D721Med (cell line): ENCODE data around the gene HECTD2.

Source experiments
- DNase-seq: peaks from one replicate; pipeline ENCODE4 v3.0.0; 2011; ENCODE audit warnings: low spot score; ENCODE audit not compliant: insufficient read length
- FAIRE-seq: peaks from 2 replicates; lab custom pipeline; 2011; peaks lifted over from hg19 to GRCh38; lab: Jason Lieb, UNC
- TF ChIP-seq, protein P1 (sequence below): IDR thresholded peaks from 2 replicates; pipeline ENCODE4 v1.5.1; 2012; ENCODE audit warnings: mild to moderate bottlenecking, control low read depth; ENCODE audit not compliant: insufficient read depth; ENCODE audit errors: missing control alignments

Gene HECTD2

DNA sequence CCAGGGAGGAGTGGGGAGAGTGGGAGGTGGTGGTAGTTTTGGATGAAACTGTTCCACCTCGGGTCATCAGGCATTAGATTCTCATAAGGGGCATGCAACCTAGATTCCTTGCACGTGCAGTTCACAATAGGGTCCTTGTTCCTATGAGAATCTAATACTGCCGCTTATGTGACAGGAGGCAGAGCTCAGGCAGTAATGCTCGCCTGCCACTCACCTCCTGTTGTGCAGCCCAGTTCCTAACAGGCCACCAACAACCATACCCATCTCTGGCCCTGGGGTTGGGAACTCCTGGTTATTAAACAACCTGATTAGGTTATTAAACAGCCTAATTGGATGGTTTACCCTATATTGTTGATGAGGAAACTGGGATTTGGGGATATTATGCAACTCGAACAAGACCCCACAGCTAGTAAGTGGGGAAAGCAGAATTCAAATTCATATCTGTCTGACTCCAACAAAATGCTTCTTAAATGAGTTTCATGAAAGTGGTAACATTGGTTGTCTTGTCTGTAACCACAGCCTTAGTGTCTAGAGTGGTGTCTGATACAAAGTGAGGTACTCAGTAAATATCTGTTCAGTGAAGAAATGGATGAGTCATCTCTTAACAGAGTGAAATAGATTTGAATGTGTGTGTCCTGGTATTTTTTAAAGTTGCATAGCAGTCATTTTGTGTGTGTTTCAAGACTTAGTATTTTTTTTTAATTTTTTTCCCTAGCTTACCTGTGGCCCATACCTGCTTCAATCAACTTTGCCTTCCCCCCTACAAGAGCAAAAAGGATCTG, 101.6 kb downstream of the HECTD2 start:
- DNase-seq (no peak), FAIRE-seq (no peak)
- TF ChIP-seq, protein P1, sequence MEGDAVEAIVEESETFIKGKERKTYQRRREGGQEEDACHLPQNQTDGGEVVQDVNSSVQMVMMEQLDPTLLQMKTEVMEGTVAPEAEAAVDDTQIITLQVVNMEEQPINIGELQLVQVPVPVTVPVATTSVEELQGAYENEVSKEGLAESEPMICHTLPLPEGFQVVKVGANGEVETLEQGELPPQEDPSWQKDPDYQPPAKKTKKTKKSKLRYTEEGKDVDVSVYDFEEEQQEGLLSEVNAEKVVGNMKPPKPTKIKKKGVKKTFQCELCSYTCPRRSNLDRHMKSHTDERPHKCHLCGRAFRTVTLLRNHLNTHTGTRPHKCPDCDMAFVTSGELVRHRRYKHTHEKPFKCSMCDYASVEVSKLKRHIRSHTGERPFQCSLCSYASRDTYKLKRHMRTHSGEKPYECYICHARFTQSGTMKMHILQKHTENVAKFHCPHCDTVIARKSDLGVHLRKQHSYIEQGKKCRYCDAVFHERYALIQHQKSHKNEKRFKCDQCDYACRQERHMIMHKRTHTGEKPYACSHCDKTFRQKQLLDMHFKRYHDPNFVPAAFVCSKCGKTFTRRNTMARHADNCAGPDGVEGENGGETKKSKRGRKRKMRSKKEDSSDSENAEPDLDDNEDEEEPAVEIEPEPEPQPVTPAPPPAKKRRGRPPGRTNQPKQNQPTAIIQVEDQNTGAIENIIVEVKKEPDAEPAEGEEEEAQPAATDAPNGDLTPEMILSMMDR = no peak

DNA sequence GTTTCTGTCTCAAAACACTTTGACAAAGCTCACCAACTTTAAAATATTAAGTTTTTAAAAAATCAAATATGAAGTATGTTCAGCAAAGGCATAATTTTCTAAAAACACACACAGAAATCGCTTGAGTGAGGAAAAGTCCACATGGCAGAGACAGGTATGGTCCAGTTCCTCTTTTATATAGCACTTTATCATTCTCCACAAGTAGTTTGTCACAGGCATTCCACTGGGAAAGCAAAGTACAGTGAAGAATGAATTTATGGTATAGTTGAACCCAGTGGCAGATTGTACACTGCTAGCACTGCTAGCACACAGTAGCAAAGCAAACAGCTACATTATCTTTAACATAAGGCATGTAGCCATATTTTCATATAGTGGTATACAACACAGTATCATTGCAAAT, 102.3 kb downstream of the HECTD2 start:
- TF ChIP-seq, protein P1 = no peak
- FAIRE-seq (no peak), DNase-seq (no peak)

DNA sequence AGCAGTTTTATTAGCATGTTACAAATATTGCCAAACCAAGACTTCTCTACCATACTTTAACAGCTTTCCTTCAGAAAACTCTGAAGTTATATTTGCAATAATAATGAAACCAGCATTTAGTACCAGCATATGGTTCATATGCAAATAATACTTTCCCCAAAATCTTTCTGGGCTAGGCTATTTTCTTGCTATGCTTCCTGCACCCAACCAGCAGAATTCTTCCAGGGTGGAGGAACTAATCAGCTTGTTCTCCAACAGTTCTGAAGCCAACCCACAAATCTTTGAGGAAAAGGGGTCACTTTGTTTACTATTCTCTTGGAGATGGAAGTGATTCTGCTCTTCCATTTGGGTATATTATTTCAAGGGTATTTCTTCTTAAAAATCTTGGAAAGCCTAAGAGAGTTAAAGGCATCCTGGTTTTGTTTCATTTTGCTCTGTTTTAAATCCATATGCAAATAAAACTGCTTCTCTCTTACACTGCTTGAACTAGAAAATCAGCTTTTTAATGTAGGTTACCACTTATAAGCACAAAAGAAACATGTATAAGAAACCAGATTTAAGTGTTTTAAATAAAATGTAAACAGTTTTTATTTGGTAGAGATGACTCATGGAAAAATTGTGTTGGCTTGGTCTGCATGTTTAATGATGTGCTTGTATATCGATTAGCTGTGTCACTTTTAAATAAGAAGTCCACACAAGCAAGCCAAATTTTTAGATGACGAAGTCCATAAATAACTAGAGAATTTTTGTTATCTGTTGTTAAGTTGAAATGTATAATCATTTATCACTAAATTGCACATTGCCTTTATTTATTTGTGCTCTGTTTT, 103.7 kb downstream of the HECTD2 start:
- FAIRE-seq = no peak
- TF ChIP-seq, protein P1 = no peak

DNA sequence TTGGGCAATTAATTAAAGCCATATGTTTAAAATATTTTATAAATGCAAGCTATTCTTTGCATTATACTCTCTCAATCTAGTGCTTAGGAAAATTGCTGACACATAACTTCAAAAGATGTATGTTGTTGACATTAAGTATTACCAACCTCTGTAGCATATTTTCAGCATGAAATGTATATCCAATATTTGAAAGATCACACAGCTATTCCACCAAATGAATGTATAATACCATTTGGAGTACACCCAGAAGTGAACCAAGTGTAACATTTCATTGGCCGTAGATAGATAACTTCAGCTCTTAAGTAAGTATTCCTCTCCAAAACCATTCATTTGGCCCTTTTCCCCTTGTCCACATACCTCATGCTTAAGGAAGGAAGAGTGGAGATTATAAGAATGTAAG, 104.6 kb downstream of the HECTD2 start:
- DNase-seq (no peak), FAIRE-seq (no peak)
- TF ChIP-seq, protein P1 = no peak

More for the DNA sequence above, 103.7 kb downstream of the HECTD2 start:
- DNase-seq = no peak

DNA sequence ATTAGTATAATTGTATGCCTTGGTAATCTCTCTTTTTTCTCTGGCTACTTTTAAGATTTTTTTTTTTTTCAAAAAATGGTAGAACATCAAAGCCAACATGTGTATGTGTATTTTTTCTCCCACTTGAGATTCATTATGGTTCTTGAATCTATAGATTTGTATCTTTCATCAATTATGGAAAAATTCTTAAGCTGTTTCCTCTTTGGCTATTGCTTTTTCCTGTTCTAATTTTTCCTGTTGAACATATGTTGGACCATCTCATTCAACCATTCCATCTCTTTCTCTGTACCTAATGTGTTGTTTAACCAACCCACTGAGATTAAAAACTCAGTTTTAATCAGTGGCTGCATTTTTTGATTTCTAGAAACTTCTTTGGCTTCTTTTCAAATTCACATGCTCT, 107.2 kb downstream of the HECTD2 start:
- FAIRE-seq (no peak), DNase-seq (no peak)
- TF ChIP-seq, protein P1 = no peak

DNA sequence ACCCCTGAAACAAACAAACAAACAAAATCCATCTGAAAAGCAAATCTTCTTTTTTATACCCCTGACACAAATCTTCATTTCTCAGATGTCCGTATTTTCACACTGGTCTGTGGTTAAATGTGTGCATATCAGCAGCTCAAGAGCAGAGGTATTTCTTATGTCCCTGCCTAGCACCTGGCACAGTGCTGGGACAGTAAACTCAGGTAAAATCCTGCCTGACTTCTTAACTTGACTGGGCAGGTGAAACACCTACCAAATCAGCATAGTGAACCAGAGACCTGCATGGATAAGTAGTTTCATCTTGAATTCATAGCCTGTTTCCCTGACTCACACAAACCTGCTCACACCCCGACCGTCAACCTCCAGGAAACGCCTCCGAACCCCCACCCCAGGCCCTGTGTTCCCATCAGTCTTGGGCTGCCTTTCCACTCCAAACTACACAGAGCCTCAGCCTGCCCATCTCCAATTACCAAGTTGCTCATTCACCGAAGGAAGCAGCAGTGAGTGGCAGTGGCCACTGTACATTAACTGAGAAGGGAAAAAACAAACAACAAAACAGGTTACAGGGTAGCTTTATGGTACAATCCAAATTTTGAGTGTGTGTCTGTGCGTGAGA, 109.9 kb downstream of the HECTD2 start:
- DNase-seq (no peak), FAIRE-seq (no peak)
- TF ChIP-seq, protein P1 = no peak
